BJ (cell line): Measurements from ENCODE around the gene PPA2. TPM values are rescaled to one million over a fixed set of nuclear protein-coding genes. Genes with fewer than 3 reads are reported as not detected.
"Not testable (repeated sequence)": the region's sequence is repeated elsewhere in the genome, so short reads cannot be mapped to it uniquely, and the experiment has no call there.

Experiments
- CTCF ChIA-PET: fragments of 350-600 bp; formaldehyde crosslinking; extraction: SDS; loops from one replicate; lab custom pipeline; 2021; ENCODE audit warnings: antibody characterized with exemption, inconsistent platforms; lab: Yijun Ruan, JAX
- POLR2A ChIA-PET: fragments of 300-600 bp; sonication (Branson Sonifier 250); formaldehyde crosslinking; extraction: SDS; loops from one replicate; lab custom pipeline; 2021; ENCODE audit warnings: antibody characterized with exemption; lab: Charles Lee
- DNase-seq: peaks from one replicate; pipeline ENCODE4 v3.0.0-alpha.2; 2011; ENCODE audit warnings: low read depth
- H3K27me3 ChIP-seq: 2 replicates; pipeline ENCODE4 v1.6.0; 2011; ENCODE audit warnings: low read length; ENCODE audit not compliant: control insufficient read depth, insufficient read depth
- H3K36me3 ChIP-seq: 2 replicates; pipeline ENCODE4 v1.5.1; 2011; ENCODE audit warnings: low read length; ENCODE audit not compliant: control insufficient read depth, insufficient read depth
- H3K4me3 ChIP-seq: 2 replicates; pipeline ENCODE4 v1.5.1; 2011; ENCODE audit warnings: low read depth, mild to moderate bottlenecking, control low read depth, low read length
- CTCF ChIP-seq: IDR thresholded peaks from 2 replicates; pipeline ENCODE4 v1.5.1; 2011; ENCODE audit warnings: low read depth, mild to moderate bottlenecking, control low read depth, inconsistent platforms, low read length, moderate library complexity; ENCODE audit not compliant: insufficient read depth
- polyA plus RNA-seq: library from polyadenylated mRNA; depleted of rRNA; stranded (reverse); fragments of >200 nt; gene quantifications from 2 replicates; pipeline ENCODE4 v1.2.3, GENCODE V29; 2011

The PPA2 gene
- polyA plus RNA-seq, 1 experiment: 51.8 TPM

GRCh38 chr4:105461621-105462382 is 12.1 kb downstream of the PPA2 start:
- POLR2A ChIA-PET: no interaction called here
- no peak for DNase-seq
- TF ChIP-seq CTCF: no peak
- no peak overlapping the region for H3K4me3 ChIP-seq
- 0 out of 2 replicates have a peak, but pooled peaks cover 4% of the 10 kb centered on the region for H3K36me3 ChIP-seq
- no peaks in the 10 kb centered on the region for H3K27me3 ChIP-seq
- CTCF ChIA-PET: interaction anchor here (3.1 kb wide), 1 partner anchor 12 kb away, joined by 10 read pairs; the partner anchor contains the start of gene PPA2

- CTCF ChIA-PET: interaction anchor here (3.1 kb wide), 1 partner anchor 13 kb away, joined by 10 read pairs; the partner anchor contains the start of gene PPA2
- DNase-seq: no peak
- no peaks in the 10 kb centered on the region for H3K27me3 ChIP-seq
- 0 out of 2 replicates have a peak, but pooled peaks cover 2% of the 10 kb centered on the region for H3K36me3 ChIP-seq
- H3K4me3 ChIP-seq: no peak overlapping the region
- POLR2A ChIA-PET: no interaction called here
- no peak for TF ChIP-seq CTCF
These were observed 12.6 kb downstream of the PPA2 start for GRCh38 chr4:105461221-105461620.

GRCh38 chr4:105460306-105460705 is 13.6 kb downstream of the PPA2 start:
- ChIA-PET CTCF (interaction anchor here (3.1 kb wide), 1 partner anchor 13 kb away, joined by 10 read pairs; the partner anchor contains the start of gene PPA2), POLR2A (no interaction called here)
- H3K36me3 ChIP-seq: 0 out of 2 replicates have a peak, but pooled peaks cover 2% of the 10 kb centered on the region
- H3K27me3 ChIP-seq: no peaks in the 10 kb centered on the region
- no peak for DNase-seq
- H3K4me3 ChIP-seq: no peak overlapping the region
- no peak for TF ChIP-seq CTCF

GRCh38 chr4:105458541-105458940 is 15.3 kb downstream of the PPA2 start:
- H3K27me3 ChIP-seq, DNase-seq, POLR2A ChIA-PET, H3K36me3 ChIP-seq, H3K4me3 ChIP-seq: not testable (repeated sequence)
- CTCF ChIA-PET: interaction anchor here (0.8 kb wide), 1 partner anchor 12 kb away, joined by 4 read pairs; no protein-coding TSS in a partner anchor

GRCh38 chr4:105458001-105458400 is 15.9 kb downstream of the PPA2 start:
- CTCF ChIA-PET: interaction anchor here (0.8 kb wide), 2 partner anchors 11 to 13 kb away, joined by 3 to 4 read pairs; no protein-coding TSS in a partner anchor
- POLR2A ChIA-PET: no interaction called here
- DNase-seq: no peak
- no peak for TF ChIP-seq CTCF
- Histone ChIP-seq H3K27me3 (no peaks in the 10 kb centered on the region), H3K36me3 (no peaks in the 10 kb centered on the region), H3K4me3 (no peak overlapping the region)
